Astrocyte of the spinal cord (primary cell): ENCODE measurements around the gene PLA2G4D.

ENCODE experiments used
- DNase-seq: peaks from one replicate; pipeline ENCODE4 v3.0.0; 2011; ENCODE audit warnings: low read depth, low spot score
- H3K4me3 ChIP-seq: 2 replicates; pipeline ENCODE4 v1.5.1; 2011; ENCODE audit warnings: low read depth, mild to moderate bottlenecking, low read length, moderate library complexity
- CTCF ChIP-seq: IDR thresholded peaks from 2 replicates; pipeline ENCODE4 v1.5.1; 2012; ENCODE audit warnings: low read depth, mild to moderate bottlenecking, low read length, inconsistent platforms
- in situ Hi-C: cut with HindIII; loops from 2 replicates; pipeline ENCODE4 v1.10.0; 2017; ENCODE audit warnings: low sequenced_read_pairs

Gene PLA2G4D

GRCh38 chr15:42106288-42106687 lies 11.9 kb upstream of the PLA2G4D start:
- in situ Hi-C loops: no loop called here
- H3K4me3 ChIP-seq: no peak overlapping the region
- DNase-seq: no peak
- no peak for TF ChIP-seq CTCF

GRCh38 chr15:42104095-42104891 lies 9.9 kb upstream of the PLA2G4D start:
- in situ Hi-C loops: no loop called here
- H3K4me3 ChIP-seq: no peak overlapping the region
- no peak for TF ChIP-seq CTCF
- DNase-seq: no peak

- no peak for TF ChIP-seq CTCF
- DNase-seq: peak; percentile 19
- in situ Hi-C loops: no loop called here
- H3K4me3 ChIP-seq: no peak overlapping the region
Observed at GRCh38 chr15:42102646-42103235, 8.4 kb upstream of the PLA2G4D start.

- TF ChIP-seq CTCF: no peak
- DNase-seq: peak; percentile 17
- in situ Hi-C loops: no loop called here
- H3K4me3 ChIP-seq: no peak overlapping the region
Observed at GRCh38 chr15:42101861-42102260, 7.5 kb upstream of the PLA2G4D start.

GRCh38 chr15:42100021-42100800 lies 5.8 kb upstream of the PLA2G4D start:
- no peak overlapping the region for H3K4me3 ChIP-seq
- DNase-seq: no peak
- in situ Hi-C loops: no loop called here
- no peak for TF ChIP-seq CTCF

- no peak overlapping the region for H3K4me3 ChIP-seq
- in situ Hi-C loops: no loop called here
- TF ChIP-seq CTCF: no peak
- no peak for DNase-seq
Observed at GRCh38 chr15:42097018-42097417, 2.7 kb upstream of the PLA2G4D start.
